ENCODE data around the gene BTBD17. TPM values are rescaled to one million over a fixed set of nuclear protein-coding genes. Genes with fewer than 3 reads are reported as not detected.
A peak's percentile ranks its signal among the peaks of the same experiment; 100 is the strongest.

Gene BTBD17
- total and polyA plus RNA-seq, 2 of the 8 experiments (the other 6 are each of a cell fraction or from before 2014, with no cell fraction given): 7.0 to 14.8 TPM

DNA sequence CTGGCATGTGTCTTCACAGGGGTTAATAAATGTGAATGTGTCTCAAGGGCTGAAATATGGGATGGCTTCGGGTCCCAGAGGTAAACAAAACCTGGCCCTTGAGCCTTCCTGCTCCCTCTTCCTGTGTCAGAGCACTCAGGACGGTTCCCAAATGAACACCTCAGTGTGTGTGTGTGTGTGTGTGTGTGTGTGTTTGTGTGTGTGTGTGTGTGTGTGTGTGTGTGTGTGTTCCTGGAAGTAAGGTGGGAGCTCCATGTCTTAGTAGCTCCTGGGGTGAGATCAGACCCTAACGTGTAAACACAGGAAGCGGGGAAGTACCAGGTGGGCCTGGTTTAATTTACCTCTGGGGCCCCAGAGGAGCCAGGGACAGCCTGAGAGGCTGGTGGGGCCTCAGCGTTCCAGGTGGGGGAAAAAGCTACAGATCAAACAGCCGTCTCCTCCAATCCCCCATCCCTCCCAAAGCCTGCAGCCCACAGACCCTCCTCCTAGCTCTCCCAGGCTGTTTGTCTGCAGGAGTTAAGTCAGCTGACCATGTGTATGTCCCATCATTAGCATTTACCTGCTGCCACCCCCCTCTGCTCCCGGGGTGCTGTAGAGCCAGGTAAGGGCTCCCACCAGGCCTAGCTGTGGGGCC, 29.5 kb downstream of the BTBD17 start:
- CTCF ChIA-PET (ENCODE audit: partially characterized antibody): interaction anchor here (0.6 to 7.3 kb wide), 10 partner anchors 16 to 200 kb away, joined by 3 to 55 read pairs (median 4); partner anchors contain the start of genes BTBD17 and GPR142
- TF ChIP-seq, protein P1, sequence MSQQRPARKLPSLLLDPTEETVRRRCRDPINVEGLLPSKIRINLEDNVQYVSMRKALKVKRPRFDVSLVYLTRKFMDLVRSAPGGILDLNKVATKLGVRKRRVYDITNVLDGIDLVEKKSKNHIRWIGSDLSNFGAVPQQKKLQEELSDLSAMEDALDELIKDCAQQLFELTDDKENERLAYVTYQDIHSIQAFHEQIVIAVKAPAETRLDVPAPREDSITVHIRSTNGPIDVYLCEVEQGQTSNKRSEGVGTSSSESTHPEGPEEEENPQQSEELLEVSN (IDR thresholded peaks at IDR 0.05): no peak
- TF ChIP-seq KDM5A (IDR thresholded peaks at IDR 0.05; ENCODE audit: low read length) (no peak), SP1 (IDR thresholded peaks at IDR 0.05; ENCODE audit: low read depth, low read length) (no peak), CREB1 (IDR thresholded peaks at IDR 0.05) (no peak), SIN3A (conservative IDR thresholded peaks at IDR 0.05 in 1 of 2, IDR thresholded peaks at IDR 0.05 in 1 of 2; ENCODE audit: low read depth in 1 of 2, low read length in 2 of 2) (no peak), TAF1 (IDR thresholded peaks at IDR 0.05; ENCODE audit: low read depth, low read length) (no peak), RNF2 (IDR thresholded peaks at IDR 0.05; ENCODE audit: borderline replicate concordance, low read depth, low read length, missing control alignments, poor library complexity, severe bottlenecking) (no peak), RXRA (IDR thresholded peaks at IDR 0.05; ENCODE audit: insufficient read depth, low read depth, low read length) (no peak), EGR1 (IDR thresholded peaks at IDR 0.05; ENCODE audit: borderline replicate concordance, low read depth, low read length) (no peak), POLR2AphosphoS5 (IDR thresholded peaks at IDR 0.05; ENCODE audit: low read depth, low read length) (no peak), GABPA (IDR thresholded peaks at IDR 0.05; ENCODE audit: borderline replicate concordance, insufficient read depth, low read length) (no peak)
- TF ChIP-seq, protein P2, sequence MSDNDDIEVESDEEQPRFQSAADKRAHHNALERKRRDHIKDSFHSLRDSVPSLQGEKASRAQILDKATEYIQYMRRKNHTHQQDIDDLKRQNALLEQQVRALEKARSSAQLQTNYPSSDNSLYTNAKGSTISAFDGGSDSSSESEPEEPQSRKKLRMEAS (IDR thresholded peaks at IDR 0.05): no peak

More for the DNA sequence above, 29.5 kb downstream of the BTBD17 start:
- H3K18ac ChIP-seq (ENCODE audit: extremely low read depth, low read length): peak overlapping the region; percentile 7
- peak overlapping the region; percentile 75 for H4K8ac ChIP-seq (ENCODE audit: extremely low read depth, insufficient read depth, low read length)
- peak overlapping the region; percentile 49 for H4K91ac ChIP-seq (replicated peaks; ENCODE audit: insufficient read length, low read length)
- DNase-seq (ENCODE audit: low read depth in 1 of 2, low spot score in 2 of 2): no peak
- H3K23ac ChIP-seq (ENCODE audit: insufficient read length): no peak overlapping the region
- H3K27ac ChIP-seq (ENCODE audit: low read depth, low read length): no peak overlapping the region; the same call in 1 of the 2 replicates
- H4K20me1 ChIP-seq (replicated peaks in 1 of 2; ENCODE audit: control insufficient read depth in 1 of 2, insufficient read depth in 2 of 2, low read length in 2 of 2): no peaks in the 10 kb centered on the region
- FAIRE-seq: no peak
- H3K4ac ChIP-seq (replicated peaks; ENCODE audit: insufficient read length, low read depth, low read length): no peak overlapping the region
- 83% methylated on average over 7 of the region's 7 CpGs; no CpG with 5 or more reads in 1 of the 2 experiments for WGBS, 2 experiments (ENCODE audit: extremely low coverage in 1 of 2, insufficient coverage in 1 of 2, insufficient read length in 1 of 2, insufficient replicate concordance in 2 of 2, low coverage in 1 of 2, low lambda C conversion rate in 2 of 2, missing lambda C conversion rate in 1 of 2)
- H2BK120ac ChIP-seq (replicated peaks; ENCODE audit: low read depth, low read length): no peak overlapping the region
- H2BK5ac ChIP-seq (ENCODE audit: low read depth, low read length): no peak overlapping the region
- no peak overlapping the region for H4K5ac ChIP-seq (ENCODE audit: insufficient read length, low read depth, low read length)
- H2BK15ac ChIP-seq (ENCODE audit: low read length): peak overlapping the region; percentile 29; the same call in 1 of the 2 replicates
- peaks cover 3 to 13% (median 3%) of the 10 kb centered on the region in 4 experiments; a peak in 5 of 7 replicates for H3K4me1 ChIP-seq (replicated peaks in 1 of 4; ENCODE audit: control insufficient read depth in 3 of 4, insufficient read depth in 4 of 4, low read length in 3 of 4)
- peaks cover 0 to 9% (median 5%) of the 10 kb centered on the region in 4 experiments; a peak in 5 of 7 replicates for H3K27me3 ChIP-seq (replicated peaks in 1 of 4; ENCODE audit: control insufficient read depth in 3 of 4, extremely low read depth in 1 of 4, insufficient read depth in 3 of 4, low read length in 3 of 4)
- H2BK20ac ChIP-seq (ENCODE audit: low read length): no peak overlapping the region
- no peak overlapping the region for H3K14ac ChIP-seq (ENCODE audit: insufficient read length)
- H3K4me3 ChIP-seq (ENCODE audit: extremely low read depth in 1 of 4, insufficient read depth in 2 of 4, low read depth in 3 of 4, low read length in 4 of 4): no peak overlapping the region
- peak overlapping the region; percentile 50; the same call in 1 of the 2 replicates for H2BK12ac ChIP-seq (ENCODE audit: low read depth, low read length)
- no peak overlapping the region for H2AK5ac ChIP-seq (ENCODE audit: low read depth, low read length)
- H3K9me3 ChIP-seq (ENCODE audit: insufficient read depth in 2 of 2, low read depth in 1 of 2, low read length in 1 of 2): peaks cover 7 to 13% of the 10 kb centered on the region in 2 experiments; a peak in 2 of 4 replicates
- H3K9ac ChIP-seq (replicated peaks in 1 of 4; ENCODE audit: extremely low read depth in 1 of 4, low read depth in 3 of 4, low read length in 3 of 4): no peak overlapping the region
- peak overlapping the region; percentile 39; the same call in 1 of the 2 replicates for H2AFZ ChIP-seq (ENCODE audit: low read length)
- no peaks in the 10 kb centered on the region; the same call in 1 of the 2 replicates for H3K23me2 ChIP-seq (ENCODE audit: low read depth, low read length)
- H3K4me2 ChIP-seq (ENCODE audit: insufficient read depth in 1 of 2, low read depth in 2 of 2, low read length in 2 of 2): no peak overlapping the region
- H3K56ac ChIP-seq (replicated peaks; ENCODE audit: insufficient read length, low read depth, low read length): peak overlapping the region; percentile 42
- no peaks in the 10 kb centered on the region for H3K36me3 ChIP-seq (ENCODE audit: control insufficient read depth in 2 of 4, insufficient read depth in 4 of 4, low read length in 3 of 4)
- no peaks in the 10 kb centered on the region for H3K79me2 ChIP-seq (ENCODE audit: control insufficient read depth in 1 of 2, insufficient read depth in 2 of 2, low read length in 2 of 2)
- POLR2A ChIA-PET (ENCODE audit: partially characterized antibody): no interaction called here
- no peaks in the 10 kb centered on the region for H3K79me1 ChIP-seq (ENCODE audit: low read depth, low read length)
